Esophagus (tissue), 2 donors: Measurements from ENCODE around the gene CNTROB. TPM values are rescaled to one million over a fixed set of nuclear protein-coding genes. Genes with fewer than 3 reads are reported as not detected.
A peak's percentile ranks its signal among the peaks of the same experiment; 100 is the strongest.

Experiments
- H3K27ac ChIP-seq, 2 donors: one replicate each; pipeline ENCODE4 v1.5.1; 2013; ENCODE audit warnings: low read depth in 2 of 2, mild to moderate bottlenecking in 2 of 2, inconsistent platforms in 1 of 2, low read length in 1 of 2, moderate library complexity in 1 of 2
- H3K27me3 ChIP-seq, 2 donors: one replicate each; pipeline ENCODE4 v1.6.1; 2013; ENCODE audit warnings: low read length in 2 of 2, control low read depth in 1 of 2, mild to moderate bottlenecking in 1 of 2; ENCODE audit not compliant: insufficient read depth in 2 of 2, control insufficient read depth in 1 of 2
- H3K36me3 ChIP-seq, 2 donors: one replicate each; pipeline ENCODE4 v1.6.1; 2013; ENCODE audit warnings: low read length in 1 of 2; ENCODE audit not compliant: control insufficient read depth in 2 of 2, insufficient read depth in 2 of 2
- H3K4me1 ChIP-seq, 2 donors: one replicate each; pipeline ENCODE4 v1.6.1; 2013; ENCODE audit warnings: low read length in 1 of 2; ENCODE audit not compliant: control insufficient read depth in 2 of 2, insufficient read depth in 2 of 2
- H3K4me3 ChIP-seq, 2 donors: one replicate each; pipeline ENCODE4 v1.5.1; 2013; ENCODE audit warnings: low read length in 2 of 2, mild to moderate bottlenecking in 2 of 2, low read depth in 1 of 2, moderate library complexity in 1 of 2
- H3K9me3 ChIP-seq, 2 donors: one replicate each; pipeline ENCODE4 v1.6.1; 2013; ENCODE audit warnings: mild to moderate bottlenecking in 2 of 2, low read depth in 1 of 2, low read length in 1 of 2, moderate library complexity in 1 of 2; ENCODE audit not compliant: control insufficient read depth in 2 of 2, insufficient read depth in 1 of 2
- WGBS, 2 donors: extraction: QIAGEN DNeasy Blood & Tissue Kit; methylation state at CpG; one replicate each; pipeline ENCODE4 v1.1.7; 2013; 5-methylcytosine and 5-hydroxymethylcytosine counted together
- polyA plus RNA-seq, 2 donors: library from polyadenylated mRNA; stranded (reverse); fragments of 200-250 nt; gene quantifications; one replicate each; pipeline ENCODE4 v1.2.3, GENCODE V29; 2013
- donor health status: healthy with polysubstance abuse.
- donor health status: Bipolar disorder and iron deficiency.

The CNTROB gene
- polyA plus RNA-seq, 2 donors, result 18.0 to 29.5 TPM

GRCh38 chr17:7977039-7977438 lies 45.0 kb downstream of the CNTROB start:
- WGBS, 2 donors, result 76 to 93% methylated on average over 4 of the region's 4 CpGs
- H3K27ac ChIP-seq, result no peak overlapping the region
- no peaks in the 10 kb centered on the region for H3K27me3 ChIP-seq
- H3K4me1 ChIP-seq, result no peaks in the 10 kb centered on the region
- H3K4me3 ChIP-seq, result no peak overlapping the region
- no peaks in the 10 kb centered on the region for H3K36me3 ChIP-seq
- H3K9me3 ChIP-seq, result peaks cover 0 to 2% of the 10 kb centered on the region in 2 donors

- Histone ChIP-seq H3K4me3 (no peak overlapping the region), H3K9me3 (peaks cover 0 to 2% of the 10 kb centered on the region in 2 donors), H3K27ac (no peak overlapping the region), H3K4me1 (no peaks in the 10 kb centered on the region), H3K27me3 (no peaks in the 10 kb centered on the region), H3K36me3 (no peaks in the 10 kb centered on the region)
- 79 to 81% methylated on average over 5 of the region's 5 CpGs for WGBS, 2 donors
Observed at GRCh38 chr17:7977805-7978204, 45.8 kb downstream of the CNTROB start.

GRCh38 chr17:7982173-7982572 lies 50.2 kb downstream of the CNTROB start:
- no peaks in the 10 kb centered on the region for H3K9me3 ChIP-seq
- H3K4me1 ChIP-seq, result no peaks in the 10 kb centered on the region
- no peaks in the 10 kb centered on the region for H3K27me3 ChIP-seq
- no peak overlapping the region for H3K27ac ChIP-seq
- 57 to 70% methylated on average over 7 of the region's 7 CpGs for whole genome bisulfite sequencing, 2 donors
- no peak overlapping the region for H3K4me3 ChIP-seq
- no peaks in the 10 kb centered on the region for H3K36me3 ChIP-seq

GRCh38 chr17:7982666-7983065 lies 50.7 kb downstream of the CNTROB start:
- Histone ChIP-seq H3K36me3 (no peaks in the 10 kb centered on the region), H3K27ac (no peak overlapping the region), H3K4me3 (no peak overlapping the region), H3K27me3 (no peaks in the 10 kb centered on the region), H3K9me3 (no peaks in the 10 kb centered on the region), H3K4me1 (no peaks in the 10 kb centered on the region)
- WGBS, 2 donors, result 88 to 90% methylated on average over 6 of the region's 6 CpGs

DNA sequence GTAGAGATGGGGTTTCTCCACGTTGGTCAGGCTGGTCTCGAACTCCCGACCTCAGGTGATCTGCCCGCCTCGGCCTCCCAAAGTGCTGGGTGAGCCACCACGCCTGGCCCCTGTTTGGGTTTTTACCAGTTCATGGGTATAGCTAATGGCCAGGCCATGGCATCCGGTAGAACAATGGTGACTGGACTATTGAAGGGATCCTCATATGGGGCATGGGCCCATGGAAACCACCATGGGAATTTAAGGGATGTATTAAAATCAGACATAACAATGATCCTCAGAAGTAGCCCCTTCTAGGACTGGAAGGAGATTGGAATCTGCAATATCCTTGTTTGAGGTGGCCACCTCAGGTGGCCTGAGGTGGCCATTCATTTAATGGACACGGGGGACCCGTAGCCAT lies 52.9 kb downstream of the CNTROB start:
- no peak overlapping the region for H3K4me3 ChIP-seq
- H3K4me1 ChIP-seq, result no peaks in the 10 kb centered on the region
- no peaks in the 10 kb centered on the region for H3K27me3 ChIP-seq
- no peaks in the 10 kb centered on the region for H3K36me3 ChIP-seq
- H3K27ac ChIP-seq, result no peak overlapping the region
- H3K9me3 ChIP-seq, result no peaks in the 10 kb centered on the region
- WGBS, 2 donors, result 84 to 89% methylated on average over 9 of the region's 9 CpGs

DNA sequence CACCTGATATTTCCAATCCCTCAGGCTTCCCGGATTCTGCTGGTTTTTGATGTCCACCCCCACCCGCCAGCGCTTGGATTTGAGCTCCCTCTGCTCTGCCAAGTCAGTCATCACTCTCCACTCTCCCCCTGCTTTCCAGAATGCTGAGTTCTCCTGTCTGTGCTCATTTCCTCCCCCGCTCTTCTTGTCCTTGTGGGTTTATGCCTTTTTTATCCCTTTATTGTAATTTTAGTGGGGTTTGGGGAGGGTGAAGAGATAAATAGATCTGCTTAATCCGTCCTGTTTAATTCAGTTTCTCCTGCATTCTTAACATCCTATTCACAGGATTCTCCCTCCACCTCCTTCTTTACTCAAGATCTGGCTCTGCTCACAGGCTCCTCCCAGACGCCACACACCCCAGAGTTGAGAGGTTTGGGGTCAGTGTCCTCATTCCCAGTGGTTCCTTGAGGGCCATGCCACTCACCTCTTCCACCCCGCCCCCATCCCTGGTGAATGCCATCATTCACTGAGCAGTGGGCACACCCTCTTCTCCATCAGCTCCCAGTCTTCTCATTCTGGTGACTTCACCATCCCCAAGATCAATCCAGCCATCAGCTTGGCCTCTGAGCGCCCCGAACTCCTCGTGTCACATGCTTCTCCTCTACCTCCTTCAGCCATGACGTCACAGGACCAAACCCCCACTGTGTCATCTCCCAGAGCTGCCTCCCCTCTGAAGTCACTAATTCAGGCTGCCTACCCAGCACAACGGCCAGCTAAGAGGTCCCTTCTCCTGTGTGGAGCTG lies 55.3 kb downstream of the CNTROB start:
- no peaks in the 10 kb centered on the region for H3K27me3 ChIP-seq
- no peaks in the 10 kb centered on the region for H3K36me3 ChIP-seq
- no peak overlapping the region for H3K27ac ChIP-seq
- no peaks in the 10 kb centered on the region for H3K4me1 ChIP-seq
- 69 to 70% methylated on average over 12 of the region's 12 CpGs for WGBS, 2 donors
- no peaks in the 10 kb centered on the region for H3K9me3 ChIP-seq
- no peak overlapping the region for H3K4me3 ChIP-seq

- WGBS, 2 donors, result 8 to 17% methylated on average over 5 of the region's 5 CpGs
- Histone ChIP-seq H3K36me3 (no peaks in the 10 kb centered on the region), H3K27me3 (no peaks in the 10 kb centered on the region), H3K4me3 (no peak overlapping the region), H3K4me1 (no peaks in the 10 kb centered on the region), H3K9me3 (no peaks in the 10 kb centered on the region), H3K27ac (no peak overlapping the region)
Observed at GRCh38 chr17:7988750-7989178, 56.8 kb downstream of the CNTROB start.

DNA sequence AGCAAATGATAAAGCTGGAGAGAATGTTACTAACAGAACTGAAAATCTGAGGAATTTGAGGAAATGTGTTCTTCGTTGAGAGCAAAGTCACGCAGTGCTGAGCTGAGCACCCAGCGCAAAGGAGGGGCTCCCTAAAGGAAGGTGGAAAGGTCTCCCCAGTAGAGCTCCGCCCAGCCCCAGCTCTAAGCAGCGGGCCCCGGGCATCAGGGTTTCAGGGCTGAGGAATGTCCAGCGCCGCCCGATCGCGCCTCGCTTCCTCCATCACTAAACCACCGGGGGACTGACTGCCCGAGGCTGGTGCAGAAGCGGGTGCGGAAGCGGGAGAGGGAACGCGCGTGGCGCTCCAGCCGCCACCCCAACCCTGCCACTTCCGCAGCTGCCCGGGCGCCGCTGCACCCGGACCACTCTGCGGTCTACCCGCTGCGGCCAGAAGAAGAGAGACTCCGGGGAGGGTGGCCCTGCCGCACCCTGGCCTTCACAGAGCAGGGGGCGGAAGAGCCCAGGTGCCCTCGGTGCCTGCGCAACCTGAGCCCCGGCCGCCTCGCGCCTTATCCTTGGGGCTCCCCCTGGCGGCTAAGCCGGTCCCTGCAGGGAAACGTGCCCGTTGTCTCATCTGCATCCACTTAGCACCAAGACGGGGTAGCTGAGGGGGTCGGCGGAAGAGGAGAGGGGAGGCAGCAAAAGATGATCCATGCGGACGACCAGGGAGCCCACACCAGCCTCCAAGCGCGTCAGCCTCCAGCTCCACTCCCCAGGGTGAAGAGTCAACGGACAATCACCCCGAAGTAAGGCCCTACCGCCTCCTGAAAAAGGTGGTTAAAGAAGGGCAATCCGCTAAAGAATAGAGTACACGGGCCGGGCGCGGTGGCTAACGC lies 58.0 kb downstream of the CNTROB start:
- peak overlapping the region; percentile 59 to 68 for H3K4me3 ChIP-seq
- H3K27ac ChIP-seq, result peak overlapping the region in 1 of 2 donors; percentile 82
- WGBS, 2 donors, result 2 to 3% methylated on average over 56 to 59 of the region's 59 CpGs
- no peaks in the 10 kb centered on the region for H3K36me3 ChIP-seq
- H3K9me3 ChIP-seq, result no peaks in the 10 kb centered on the region
- no peaks in the 10 kb centered on the region for H3K27me3 ChIP-seq
- H3K4me1 ChIP-seq, result no peaks in the 10 kb centered on the region

- WGBS, 2 donors, result 85 to 91% methylated on average over 2 of the region's 2 CpGs
- no peak overlapping the region for H3K4me3 ChIP-seq
- H3K27me3 ChIP-seq, result no peaks in the 10 kb centered on the region
- no peak overlapping the region for H3K27ac ChIP-seq
- no peaks in the 10 kb centered on the region for H3K4me1 ChIP-seq
- H3K36me3 ChIP-seq, result no peaks in the 10 kb centered on the region
- H3K9me3 ChIP-seq, result no peaks in the 10 kb centered on the region
Observed at GRCh38 chr17:7992516-7992915, 60.5 kb downstream of the CNTROB start.
